ENCODE measurements around the gene RDH14.

The RDH14 gene

DNA sequence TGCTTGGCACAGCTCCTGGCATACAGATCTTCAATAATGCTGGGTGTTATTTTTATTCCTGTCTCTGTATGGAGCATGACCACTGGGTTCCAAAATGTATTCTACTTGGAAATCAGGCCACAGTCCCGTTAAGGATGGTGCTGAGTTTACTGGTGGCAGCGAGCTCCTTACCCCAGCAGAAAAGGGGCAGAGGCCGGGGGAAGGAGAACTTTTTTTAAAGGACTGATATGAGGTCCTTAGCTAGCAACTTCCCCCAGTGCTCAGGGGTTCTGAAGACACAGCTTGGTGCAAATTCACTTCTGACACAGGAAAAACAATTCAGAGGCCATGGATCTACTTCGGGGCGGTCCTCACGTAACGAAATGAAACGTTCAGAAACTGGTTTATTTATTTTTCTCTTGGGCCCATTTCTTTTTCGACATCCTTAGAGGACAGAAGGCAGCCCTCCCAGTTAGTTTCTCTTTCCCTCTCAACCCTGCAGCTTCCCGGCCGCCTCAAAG is 872 bp downstream of the RDH14 start:
- DNase-seq, result no peak

DNA sequence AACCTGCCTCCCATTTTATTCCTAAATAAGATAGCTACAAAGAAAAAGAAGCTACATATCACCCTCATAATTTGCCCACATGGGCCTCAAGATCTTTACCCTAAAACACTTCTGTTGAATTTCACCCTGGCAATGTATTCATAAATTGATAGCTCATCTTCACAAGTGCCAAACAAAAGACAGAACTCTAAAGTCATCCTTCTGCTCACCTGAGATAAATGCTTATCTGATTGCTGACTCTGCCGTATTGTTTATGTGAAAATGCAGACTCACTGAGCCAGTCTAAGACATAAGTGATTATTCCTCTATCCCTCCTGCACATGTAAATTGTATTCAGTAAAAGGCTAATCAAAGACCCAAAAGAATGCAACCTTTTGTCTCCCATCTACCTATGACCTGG is 2.0 kb downstream of the RDH14 start:
- DNase-seq, result no peak

DNA sequence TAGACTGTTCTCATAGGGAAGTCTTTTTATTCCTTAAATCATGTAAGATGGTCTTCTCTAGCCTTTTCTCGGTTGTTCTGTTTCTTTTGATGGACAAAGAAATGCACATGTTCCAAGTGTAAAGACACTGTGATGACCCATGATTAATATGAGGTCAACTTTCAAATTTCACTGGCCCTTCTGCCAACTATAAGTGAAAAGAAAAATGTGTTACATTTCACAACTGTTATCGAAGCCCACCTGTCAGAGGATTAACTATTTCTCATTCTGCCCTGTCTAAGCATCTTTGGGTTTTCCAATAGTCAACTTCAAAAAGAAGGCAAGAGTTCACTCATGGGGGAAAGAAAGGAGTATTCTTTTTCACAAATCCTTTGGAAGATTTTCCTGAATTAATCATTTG is 3.3 kb downstream of the RDH14 start:
- DNase-seq, result no peak

DNA sequence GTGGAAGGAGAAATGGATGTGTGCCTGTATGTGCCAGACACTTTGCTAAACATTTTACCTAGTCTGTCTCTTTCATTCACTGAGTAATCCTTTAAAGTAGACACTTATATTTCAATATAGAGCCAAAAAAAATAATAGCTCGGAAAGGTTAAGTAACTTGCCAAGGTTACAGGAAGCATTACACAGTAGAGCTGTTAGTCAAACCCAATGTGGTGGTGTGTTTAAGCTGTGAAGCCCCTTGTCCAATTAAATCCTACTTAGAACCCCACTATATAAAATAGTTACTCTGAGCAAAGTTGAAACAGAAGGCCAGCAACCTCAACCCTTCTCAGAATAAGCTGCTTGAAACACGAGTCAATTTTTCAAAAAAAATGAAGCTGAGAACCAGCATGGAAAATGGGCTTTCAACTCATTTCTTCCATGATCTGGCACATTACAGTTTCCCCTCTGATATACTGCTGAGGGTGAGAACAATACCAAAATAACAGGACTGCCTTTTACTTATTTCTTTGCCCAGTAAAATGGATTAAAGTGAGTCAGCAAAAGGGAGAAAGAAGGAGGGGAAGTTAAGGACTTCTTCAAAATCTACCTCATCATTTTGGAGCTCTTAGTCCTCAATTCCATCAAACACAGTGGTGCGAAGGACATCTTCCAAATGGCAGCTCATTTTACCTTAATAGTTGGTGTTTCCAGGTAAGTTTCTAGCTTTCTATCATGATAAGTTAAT is 7.9 kb downstream of the RDH14 start:
- no peak for DNase-seq

DNA sequence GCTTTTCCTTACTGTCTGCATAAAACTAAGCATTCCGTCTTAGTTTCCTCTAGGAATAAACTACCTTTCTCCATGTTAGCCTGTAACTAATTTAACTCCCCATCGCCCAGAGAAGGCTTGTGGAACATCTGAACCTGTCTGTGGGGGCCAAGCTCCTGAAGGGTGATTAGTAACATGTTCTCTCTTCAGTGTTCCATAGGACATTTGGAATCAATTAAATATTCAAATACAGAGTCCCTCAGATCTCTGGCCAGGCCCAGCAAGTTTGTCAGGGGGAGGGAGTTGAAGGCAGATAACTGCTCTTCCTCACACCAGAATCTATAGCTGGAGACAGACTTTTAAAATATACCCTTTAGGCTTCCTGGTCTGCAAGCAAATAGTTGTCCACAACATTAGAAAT is 8.8 kb downstream of the RDH14 start:
- no peak for DNase-seq

DNA sequence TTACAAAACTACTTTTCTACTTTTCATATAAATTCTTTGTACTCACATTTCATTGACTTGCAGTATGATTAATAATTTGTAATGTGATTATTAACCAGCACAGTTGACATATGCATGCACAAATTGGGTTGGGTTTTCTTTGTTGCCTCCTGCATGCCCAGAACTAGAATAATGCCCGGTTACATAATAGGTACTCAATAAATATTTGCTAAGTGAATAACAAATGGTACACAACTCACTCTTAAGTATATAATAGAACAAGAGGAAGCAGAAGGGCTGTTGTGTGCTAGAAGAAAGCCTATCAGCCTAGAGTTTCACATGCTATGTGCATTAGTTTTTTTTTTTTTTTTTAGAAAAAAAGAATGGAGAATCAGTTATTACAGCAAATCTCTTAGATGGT is 9.3 kb downstream of the RDH14 start:
- DNase-seq, result no peak

DNA sequence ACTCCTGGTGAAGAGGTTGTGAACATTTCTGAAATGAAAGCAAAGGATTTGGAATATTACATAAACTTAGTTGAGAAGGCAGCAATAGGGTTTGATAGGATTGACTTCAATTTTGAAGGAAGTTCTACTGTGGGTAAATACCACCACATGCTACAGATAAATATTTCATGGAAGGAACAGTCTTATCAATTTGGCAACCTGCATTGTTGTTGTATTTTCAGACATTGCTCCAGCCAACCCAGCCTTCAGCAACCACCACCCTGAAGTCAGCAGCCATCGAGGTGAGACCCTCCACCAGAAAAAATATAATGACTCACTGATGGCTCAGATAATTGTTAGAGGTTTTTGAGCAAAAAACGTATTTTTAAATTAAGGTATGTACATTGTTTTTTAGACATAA is 10.0 kb downstream of the RDH14 start:
- no peak for DNase-seq

DNA sequence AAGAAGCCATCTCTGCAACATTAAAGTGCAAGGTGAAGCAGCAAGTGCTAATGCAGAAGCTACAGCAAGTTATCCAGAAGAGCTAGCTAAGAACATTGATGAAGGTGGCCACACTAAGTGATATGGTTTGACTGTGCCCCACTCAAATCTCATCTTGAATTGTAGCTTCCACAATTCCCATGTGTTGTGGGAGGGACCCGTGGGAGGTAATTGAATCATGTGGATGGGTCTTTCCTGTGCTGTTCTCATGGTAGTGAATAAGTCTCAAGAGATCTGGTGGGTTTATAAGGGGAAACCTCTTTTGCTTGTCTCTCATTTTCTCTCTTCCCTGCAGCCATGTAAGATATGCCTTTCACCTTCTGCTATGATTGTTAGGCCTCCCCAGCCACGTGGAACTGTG is 11.4 kb downstream of the RDH14 start:
- no peak for DNase-seq

DNA sequence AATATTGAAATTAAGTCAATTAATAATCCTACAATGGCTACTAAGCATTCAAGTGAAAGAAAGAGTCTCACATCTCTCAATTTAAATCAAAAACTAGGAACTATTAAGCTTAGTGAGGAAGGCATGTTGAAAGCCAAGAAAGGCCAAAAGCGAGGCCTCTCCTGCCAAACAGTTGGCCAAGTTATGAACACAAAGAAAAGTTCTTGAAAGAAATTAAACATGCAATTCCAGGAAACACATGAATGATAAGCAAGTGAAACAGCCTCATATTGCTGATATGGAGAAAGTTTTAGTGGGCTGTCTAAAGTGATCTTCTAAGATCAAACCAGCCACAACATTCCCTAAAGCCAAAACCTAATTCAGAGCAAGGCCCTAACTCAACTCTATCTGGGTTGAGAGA is 11.8 kb downstream of the RDH14 start:
- no peak for DNase-seq

DNA sequence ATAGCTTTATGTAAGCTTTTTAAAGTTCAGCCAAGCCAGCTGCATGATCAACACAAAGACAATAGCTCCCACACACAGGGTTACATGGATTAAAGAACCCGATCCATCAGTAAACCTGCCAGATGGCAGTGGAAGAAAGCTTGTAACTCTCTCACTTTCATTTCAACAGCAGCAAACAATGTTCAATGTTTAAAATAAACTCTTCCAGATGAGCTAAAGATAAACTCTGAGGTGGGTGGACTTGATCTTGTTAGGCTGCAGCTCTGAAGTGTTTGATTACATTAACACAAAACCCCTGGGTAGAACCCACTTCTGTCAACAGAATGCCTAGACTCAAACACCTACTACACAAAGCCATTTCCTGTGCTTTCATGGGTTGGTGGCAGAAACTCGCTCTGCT is 13.9 kb downstream of the RDH14 start:
- no peak for DNase-seq

DNA sequence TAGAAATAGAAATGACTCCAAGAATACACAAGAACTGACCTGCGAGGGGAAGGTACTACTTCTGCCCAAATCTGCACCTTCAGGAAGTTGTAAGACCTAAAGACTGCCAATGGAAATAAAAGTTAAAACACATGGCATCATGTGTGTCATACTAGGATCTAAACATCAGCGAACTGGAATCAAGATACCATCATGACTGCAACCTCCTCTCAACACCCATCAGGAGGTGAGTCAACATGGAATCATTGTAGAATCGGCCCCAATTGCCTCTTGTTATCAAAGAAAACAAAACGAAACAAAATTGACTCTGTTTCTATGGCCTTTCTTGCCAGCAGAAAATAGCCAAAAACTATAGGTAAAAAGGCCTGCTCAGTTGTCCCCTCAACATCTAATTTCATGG is 15.1 kb downstream of the RDH14 start:
- DNase-seq, result no peak

DNA sequence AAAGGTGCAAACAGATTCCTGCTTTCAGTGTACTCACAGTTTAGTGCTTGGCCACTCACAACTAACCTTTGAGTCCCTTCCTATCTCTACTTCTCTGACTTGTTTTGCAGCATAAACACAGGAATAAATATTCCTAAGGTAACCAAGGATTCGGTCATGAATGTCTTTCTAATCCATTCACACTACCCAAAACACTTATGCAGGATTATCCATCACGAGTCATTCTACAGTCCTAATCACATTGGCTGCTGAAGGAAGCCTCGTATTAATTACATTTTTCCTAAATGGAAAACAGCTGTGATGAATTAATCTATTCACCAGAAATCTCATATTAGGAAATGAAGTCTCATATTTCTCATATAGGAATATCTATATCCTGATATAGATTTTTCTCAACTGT is 16.3 kb downstream of the RDH14 start:
- DNase-seq, result no peak

DNA sequence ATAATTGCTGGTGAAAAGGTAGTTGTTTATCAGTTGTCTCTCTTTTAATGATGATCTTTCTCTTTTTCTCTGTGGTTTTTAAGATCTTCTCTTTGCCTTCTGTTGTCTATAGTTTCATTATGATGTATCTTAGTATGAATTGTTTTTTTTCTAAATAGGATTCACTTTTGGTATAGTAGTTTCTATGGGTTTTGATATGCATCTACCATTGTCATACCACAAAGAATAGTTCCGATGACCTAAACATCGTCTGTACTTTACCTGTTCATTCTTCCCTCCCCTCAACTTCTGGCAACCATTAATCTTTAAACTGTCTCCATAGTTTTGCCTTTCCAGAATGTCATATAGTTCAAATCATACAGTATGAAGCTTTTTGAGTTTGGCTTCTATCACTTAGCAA is 19.6 kb downstream of the RDH14 start:
- DNase-seq, result no peak

DNA sequence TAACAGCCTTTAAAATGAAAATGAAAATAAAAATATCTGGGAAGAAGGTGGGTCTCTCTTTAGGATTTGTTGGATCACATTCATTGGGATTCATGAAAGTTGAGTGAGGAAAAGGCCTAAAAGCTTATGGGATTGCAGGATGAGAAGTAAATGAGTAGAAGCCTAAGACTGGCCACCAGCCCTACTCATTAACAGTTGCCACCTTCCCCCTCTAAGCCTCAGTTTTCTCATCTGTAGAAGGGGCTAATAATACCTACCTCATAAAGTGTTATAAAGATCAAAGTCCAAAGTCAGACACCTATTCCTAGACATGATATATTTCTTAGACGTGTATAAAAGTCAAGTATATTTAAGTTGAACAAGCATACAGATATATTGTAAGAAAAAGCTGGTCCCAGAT is 23.8 kb downstream of the RDH14 start:
- no peak for DNase-seq

DNA sequence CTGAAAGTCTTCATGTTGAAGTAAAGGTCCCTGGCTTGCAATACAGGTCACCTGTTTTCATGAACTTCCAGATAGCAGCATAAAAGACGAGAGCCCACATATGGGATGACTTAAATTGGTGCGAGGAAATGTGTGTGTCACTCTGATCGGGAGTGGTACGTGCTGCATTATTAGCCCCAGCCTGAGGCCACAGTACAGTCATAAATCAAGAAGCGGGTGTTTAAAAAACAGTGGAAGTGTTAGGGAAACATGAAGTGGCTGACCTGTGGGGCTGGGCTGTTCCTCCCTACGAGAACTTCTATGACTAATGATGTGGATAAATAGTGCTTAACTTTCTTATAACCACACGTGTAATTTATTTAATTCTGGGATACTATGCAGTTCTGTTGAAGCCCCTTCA is 24.4 kb downstream of the RDH14 start:
- no peak for DNase-seq

DNA sequence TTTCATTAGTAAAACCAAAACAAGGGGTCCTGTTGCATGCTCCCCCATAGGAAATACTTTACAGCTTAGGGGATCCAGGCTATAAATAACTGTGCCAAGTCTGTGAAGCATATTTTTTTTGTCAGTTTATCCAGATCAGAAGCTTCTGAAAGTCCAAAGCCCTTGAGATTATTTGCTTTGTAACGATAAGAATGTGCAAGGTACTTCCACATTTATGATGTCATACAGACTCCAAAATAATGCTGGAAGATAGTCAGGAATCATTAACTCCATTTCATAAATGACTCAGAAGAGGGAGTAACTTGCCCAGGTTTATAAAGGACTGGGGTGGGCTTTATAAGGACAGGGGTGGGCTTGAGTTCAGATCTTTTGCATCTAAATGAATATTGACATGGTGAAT is 29.3 kb downstream of the RDH14 start:
- no peak for DNase-seq

DNA sequence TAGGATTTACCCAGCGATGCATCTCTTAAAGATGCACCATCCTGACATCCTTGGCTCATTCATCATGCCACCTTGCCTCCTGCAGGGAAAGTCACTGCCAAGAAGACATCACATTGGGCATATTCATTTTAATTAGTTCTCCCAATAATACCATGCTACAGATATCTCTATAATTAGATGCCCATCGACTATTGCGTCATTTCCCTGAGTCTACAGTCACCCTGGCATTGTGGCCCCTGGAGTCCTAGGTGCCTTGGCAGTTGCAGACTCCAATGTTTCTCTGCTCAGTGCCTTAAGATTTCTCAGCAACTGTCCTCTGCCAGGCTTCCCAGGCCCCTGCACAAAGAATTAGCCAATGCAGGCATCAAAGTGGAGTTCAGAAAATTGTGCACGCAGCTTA is 32.6 kb downstream of the RDH14 start:
- DNase-seq, result no peak

DNA sequence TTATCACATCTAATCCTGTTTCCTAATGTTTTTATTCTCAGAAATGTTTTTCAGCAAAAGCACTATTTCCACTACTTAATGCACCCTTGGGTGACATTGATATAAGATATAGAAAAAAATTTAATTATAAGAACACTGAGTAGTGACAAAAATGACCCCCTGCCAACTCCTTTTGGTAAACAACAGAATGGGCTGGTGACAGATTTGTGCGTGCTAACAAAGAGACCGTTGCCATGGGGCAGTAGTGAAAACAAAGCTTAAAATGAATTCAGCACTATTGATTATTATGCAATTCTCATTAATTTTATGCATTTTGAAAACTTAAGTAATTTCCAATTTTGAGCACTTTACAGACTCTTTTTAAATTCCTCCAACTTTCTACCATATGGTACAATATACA is 33.1 kb downstream of the RDH14 start:
- no peak for DNase-seq

DNA sequence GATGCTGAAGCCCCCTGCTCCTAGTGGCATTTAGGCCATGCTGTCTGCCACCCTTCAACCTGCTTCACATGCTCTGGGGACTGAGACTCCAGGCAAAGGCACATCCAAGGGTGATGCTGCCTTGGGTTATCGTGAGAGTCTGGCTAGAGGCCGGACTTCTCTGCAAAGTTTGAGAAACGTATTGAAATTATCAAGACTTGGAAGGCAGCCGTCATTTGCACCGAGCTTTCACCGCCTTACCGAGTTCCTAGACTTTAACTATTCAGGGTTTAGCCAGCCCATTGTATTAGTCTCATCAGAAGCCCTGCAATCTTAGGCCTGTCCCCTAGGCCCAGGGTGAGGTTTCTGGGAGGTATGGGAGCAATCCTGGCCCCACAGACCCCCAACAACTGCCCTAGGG is 34.0 kb downstream of the RDH14 start:
- no peak for DNase-seq

DNA sequence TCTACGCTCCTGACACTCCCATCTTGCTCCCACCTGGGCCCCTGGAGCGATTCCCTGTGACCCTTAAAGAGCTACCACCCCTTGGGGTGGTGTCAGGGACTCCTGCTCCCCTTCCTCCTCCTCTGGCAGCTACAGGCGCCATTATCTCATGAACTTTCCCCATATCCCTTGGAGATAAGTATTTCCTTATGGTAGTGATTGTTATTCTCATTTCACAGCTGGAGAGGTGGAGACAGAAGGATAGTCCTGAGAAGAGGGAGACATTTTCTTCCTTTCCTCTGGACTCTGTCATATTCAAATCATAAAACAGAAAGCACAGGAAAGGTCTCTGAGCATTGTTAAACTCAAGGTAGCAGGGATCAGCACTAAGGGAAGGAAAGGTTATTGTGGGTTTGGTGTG is 34.6 kb downstream of the RDH14 start:
- DNase-seq, result no peak

DNA sequence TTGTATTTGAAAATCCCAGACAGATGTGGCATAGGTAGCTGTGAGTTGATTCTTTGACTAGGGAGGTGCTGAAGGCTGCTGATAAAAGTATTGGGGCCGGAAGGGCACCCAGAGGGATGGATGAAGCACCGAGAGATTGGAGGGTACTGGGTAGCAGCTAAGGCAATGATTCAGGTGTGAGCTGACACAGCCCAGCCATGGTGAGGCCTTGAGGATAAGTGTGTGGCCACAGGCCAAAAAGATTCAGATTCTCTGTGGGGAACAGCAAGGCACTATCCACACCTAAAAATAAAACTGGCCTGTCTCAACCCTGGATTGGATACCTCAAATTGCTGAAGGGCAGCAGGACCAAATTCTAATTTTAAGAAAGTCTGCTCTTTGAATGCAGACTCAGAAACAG is 35.2 kb downstream of the RDH14 start:
- DNase-seq, result no peak

DNA sequence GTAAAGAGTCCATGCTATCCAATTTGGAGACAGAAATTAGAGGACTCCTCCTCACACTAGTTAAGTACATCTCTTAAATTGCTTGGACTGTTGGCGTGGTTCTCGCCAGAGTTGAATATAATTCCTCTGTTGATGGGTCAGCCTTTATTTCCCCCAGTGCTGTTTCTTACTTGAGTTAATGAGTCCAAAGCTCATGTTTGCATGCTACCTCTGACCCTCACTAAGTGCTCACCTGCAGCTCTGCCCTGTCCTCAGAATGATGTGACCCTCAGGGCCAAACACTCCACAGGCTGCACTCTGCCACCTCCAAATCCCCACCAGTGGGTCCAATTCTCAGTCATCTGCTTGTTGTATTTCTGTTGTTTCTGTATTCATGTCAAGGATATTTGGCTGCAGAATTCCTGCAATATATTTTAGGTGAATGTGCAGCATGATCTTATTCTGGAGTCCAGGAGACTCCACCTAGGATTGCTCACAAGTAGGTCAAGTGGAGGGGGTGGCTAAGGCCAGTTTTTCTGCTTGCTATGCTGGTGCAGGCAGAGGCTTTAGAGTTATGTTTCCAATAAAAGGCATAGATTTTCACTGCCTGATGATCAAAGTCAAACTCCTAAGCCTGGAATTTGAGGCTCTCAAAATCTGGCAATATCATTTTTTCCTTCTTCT is 37.8 kb downstream of the RDH14 start:
- no peak for DNase-seq

DNA sequence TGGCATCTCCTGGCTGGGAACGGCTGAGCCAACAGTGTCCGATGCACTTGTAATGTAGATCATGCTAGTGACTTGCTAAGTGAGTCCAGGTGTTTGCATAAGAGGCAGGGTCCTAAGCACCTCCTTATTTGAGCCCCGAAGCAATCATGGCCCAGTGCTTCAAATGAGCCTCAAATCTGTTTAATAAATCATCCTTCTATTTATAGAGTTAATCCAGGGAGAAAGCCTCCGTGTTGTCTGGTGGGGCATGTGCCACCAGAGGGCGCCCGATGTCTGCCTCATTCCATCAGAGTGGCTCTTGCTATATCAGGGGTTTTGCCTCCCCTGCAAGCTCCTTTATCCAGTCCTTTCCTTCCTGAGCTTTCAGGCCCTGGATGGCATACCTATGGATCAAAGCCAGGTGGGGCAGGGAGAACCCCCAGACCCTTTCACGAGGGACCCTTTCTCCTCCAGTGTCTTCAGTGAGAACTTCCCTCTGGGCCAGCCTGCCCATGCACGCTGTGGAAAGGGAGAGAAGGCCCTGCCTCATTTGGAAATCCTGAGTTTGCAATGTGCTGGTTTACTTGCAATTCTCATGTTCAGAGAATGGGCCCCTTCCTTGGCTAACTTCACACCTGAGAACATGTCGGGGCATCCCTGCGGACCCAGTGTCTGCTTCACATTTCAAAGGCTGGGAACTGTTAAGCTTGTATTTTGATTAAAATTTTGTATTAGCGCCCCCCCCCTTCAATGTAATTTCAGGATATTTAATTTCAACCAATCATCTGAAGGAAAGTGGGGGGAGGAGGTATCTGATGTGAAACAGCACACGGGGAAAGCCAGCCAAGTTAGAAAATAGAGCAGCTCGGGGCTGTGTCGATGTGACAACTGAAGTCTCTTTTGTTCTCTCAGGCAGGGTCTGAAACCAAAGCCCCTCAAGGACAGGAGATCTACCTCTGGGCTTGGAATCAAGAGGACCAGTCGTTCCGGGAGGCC is 39.7 kb downstream of the RDH14 start:
- DNase-seq, result peak; percentile 64
